ENCODE data around the gene TPCN2.

The TPCN2 gene

DNA sequence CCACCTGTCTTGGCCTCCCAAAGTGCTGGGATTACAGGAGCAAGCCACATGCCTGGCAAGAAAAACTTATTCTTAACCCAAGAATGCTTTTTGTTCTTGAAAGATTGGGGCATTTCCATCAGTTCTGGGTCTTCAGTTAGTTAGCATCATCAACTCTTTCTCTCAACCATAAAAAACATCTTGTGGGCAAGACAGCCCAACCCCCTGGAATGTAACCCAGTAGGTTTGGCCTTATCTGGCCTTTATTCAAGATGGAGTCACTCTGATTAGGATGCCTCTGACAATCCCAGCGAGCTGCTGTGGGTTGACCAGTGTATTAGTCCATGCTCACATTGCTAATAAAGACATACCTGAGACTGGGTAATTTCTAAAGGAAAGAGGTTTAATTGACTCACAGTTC, 9.2 kb upstream of the TPCN2 start:
- DNase-seq (ENCODE audit: low spot score), result no peak

- no peak for DNase-seq (ENCODE audit: low spot score)
These were observed 8.7 kb upstream of the TPCN2 start for GRCh38 chr11:69040051-69040450.

GRCh38 chr11:69040581-69041260, 8.0 kb upstream of the TPCN2 start:
- no peak for DNase-seq (ENCODE audit: low spot score)

- DNase-seq (ENCODE audit: low spot score), result no peak
These were observed 7.2 kb upstream of the TPCN2 start for GRCh38 chr11:69041516-69041915.

DNA sequence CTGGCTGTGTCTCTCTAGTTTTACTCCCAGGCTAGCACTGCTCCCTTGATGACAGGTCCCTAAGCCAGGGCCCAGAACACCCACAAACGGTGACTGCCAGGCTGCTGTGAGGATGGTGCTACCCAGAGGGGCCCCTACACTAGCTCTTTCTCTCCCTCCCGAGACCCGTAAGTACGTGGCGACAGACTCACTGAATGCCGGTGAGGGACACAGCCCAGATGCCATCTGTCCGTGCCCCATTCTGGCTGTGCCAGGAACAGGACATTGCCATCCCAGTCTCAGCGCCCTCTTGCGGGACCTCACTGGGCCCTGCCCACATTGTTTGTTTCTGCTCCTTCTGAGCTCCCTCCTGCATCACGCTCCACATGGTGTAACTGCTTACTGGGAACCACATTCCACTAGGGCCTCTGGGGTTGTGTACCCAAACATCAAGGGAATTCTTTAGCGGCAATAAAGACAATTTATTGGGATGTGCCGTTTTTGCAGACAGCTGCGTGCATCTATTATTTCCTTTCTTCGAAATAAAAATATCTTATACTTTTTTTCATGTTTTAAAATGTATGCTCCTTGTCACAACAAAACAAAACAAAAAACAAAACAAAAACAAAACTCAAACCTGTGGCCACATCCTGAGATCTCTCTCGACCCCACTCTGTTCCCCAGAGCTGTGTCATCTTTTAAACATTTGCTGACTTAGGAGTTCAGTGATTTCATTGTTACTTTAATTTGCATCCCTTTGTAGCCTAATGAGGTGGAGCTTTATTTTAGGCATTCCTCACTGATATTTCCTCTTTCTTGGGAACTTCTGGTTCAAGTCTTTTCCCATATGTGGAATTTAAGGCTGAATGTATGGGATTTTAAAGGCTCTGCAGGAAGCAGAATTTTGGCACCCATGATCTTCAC, 4.4 kb upstream of the TPCN2 start:
- peak; percentile 80 for DNase-seq (ENCODE audit: low spot score)

DNA sequence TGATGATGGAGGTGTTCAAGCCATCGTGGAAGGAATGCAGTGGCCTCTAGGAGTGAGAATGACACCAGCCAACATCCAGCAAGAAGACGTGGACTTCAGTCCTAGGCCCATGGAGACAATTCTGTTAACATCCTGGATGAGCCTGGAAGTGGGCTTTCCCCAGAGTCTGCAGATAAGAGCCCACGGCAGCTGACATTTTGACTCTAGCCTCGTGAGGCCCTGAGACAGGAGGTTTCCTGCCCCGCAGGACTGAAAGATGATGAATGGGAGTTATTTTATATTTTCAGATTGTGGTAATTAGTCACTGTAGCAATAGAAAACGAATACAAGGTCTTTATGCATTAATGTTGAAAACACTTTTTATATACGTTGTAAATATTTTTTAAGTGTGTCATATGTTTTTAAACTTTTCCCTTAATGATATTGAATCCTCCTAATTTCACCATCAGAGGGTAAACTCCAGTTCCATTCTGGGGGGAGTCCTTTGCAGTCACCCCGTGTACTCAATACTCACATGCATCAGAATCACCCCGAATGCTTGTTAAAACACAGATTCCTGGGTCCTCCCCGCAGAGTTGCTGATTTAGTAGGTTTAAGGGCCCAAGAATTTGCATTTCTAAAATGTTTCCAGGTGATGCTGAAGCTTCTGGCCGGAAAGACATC, 570 bp upstream of the TPCN2 start:
- DNase-seq (ENCODE audit: low spot score), result no peak

GRCh38 chr11:69049490-69049867, 747 bp downstream of the TPCN2 start:
- DNase-seq (ENCODE audit: low spot score), result no peak

DNA sequence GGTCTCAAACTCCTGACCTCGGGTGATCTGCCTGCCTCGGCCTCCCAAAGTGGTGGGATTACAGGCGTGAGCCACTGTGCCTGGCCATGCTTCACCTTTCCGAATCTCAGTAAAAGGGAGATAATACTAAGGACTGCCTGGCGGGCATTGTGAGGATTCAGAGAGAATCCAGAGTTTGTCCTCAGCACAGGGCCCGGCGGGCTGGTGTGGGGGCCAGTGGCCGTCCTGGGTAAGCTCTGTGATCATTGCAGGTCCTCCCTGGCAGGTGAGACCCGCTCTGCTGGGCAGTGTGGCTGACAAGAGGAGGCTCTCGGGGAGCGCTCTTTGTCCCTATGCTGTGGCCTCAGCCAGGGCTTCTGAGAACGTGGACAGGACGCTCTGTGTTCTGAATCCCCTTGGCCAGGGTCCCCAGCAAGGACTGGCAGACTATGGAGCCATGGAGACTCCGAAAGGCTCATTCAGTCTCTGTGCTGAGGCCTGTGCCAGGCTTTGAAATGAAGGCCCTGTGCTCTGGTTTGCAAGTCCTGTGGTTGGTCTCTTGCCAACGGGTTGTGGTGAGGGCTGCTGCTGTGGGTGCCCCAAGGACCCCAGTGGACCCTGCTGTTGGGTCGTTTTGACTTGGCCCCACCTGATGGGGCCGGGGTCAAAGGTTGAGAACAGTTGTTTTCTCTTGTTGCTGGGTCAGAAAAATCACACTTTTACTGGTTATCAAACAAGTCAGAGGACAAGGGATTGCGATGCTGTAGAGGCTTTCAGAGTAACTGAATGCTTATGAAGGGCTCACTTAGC, 2.1 kb downstream of the TPCN2 start:
- no peak for DNase-seq (ENCODE audit: low spot score)

- DNase-seq (ENCODE audit: low spot score), result no peak
These were observed 2.9 kb downstream of the TPCN2 start for GRCh38 chr11:69051381-69052342.

- DNase-seq (ENCODE audit: low spot score), result no peak
These were observed 3.8 kb downstream of the TPCN2 start for GRCh38 chr11:69052343-69053168.

GRCh38 chr11:69053169-69053477, 4.4 kb downstream of the TPCN2 start:
- DNase-seq (ENCODE audit: low spot score), result no peak

- no peak for DNase-seq (ENCODE audit: low spot score)
These were observed 5.0 kb downstream of the TPCN2 start for GRCh38 chr11:69053546-69054396.

GRCh38 chr11:69054397-69055211, 5.9 kb downstream of the TPCN2 start:
- no peak for DNase-seq (ENCODE audit: low spot score)

- DNase-seq (ENCODE audit: low spot score), result no peak
These were observed 6.5 kb downstream of the TPCN2 start for GRCh38 chr11:69055212-69055586.

DNA sequence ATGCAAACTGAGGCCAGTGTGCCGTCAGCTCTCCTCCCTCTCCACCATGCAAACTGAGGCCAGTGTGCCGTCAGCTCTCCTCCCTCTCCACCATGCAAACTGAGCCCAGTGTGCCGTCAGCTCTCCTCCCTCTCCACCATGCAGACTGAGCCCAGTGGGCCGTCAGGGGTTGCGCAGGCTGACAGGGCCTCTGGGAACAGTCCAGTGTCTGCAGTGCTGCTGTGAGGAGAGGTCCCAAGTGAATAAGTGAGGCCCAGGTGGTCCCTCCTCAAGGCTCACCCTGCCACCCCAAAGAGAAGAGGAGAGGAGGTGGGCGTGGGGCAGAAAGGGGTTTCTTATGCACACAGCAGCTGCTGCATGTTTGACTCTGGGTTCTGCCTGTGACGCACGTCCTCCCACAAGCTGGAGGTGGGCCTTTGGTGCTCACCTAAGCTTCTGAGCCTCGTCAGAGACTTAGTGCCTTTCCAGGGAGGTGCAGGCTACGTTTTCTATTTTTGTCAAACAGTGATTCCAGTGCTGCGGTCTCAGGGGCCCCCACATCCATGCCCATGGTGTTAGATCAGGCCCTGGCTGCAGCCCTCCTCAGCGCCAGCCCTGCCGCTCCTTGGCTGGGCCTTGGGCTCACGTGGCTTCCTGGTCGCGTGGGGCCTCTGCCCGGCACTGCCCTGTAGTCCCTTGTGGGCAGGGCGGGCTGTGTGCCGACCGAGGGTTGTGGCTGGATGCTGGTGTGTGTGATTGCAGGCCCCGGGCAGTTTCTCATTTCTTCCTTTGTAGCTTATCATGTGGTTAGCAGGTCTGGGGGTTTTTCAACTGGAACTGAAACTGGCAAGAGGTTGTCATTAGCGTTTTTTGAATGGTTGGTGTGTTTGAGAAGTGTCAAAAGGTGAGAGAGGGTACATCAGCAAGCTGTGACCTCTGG, 7.1 kb downstream of the TPCN2 start:
- no peak for DNase-seq (ENCODE audit: low spot score)

GRCh38 chr11:69057236-69057635, 8.5 kb downstream of the TPCN2 start:
- DNase-seq (ENCODE audit: low spot score), result no peak

- no peak for DNase-seq (ENCODE audit: low spot score)
These were observed 9.1 kb downstream of the TPCN2 start for GRCh38 chr11:69057801-69058200.

All from ecto neural progenitor cell (in vitro differentiated cells).